Testis (tissue), 2 donors: ENCODE measurements around the gene CCSER1.

ENCODE experiments used
- POLR2A ChIP-seq: fragments of 450-650 bp; IDR thresholded peaks from one replicate; pipeline ENCODE4 v1.6.1; 2017; ENCODE audit warnings: antibody characterized with exemption, mild to moderate bottlenecking, moderate library complexity
- TF ChIP-seq, protein P1 (sequence below), 3 experiments: fragments of 450-650 bp in 2 of 3; fragments of 200-600 bp in 1 of 3; sonication (generic) in 1 of 3; IDR thresholded peaks; one replicate each; pipeline ENCODE4 v1.5.1; 2016 to 2019; ENCODE audit warnings: antibody characterized with exemption in 3 of 3, mild to moderate bottlenecking in 2 of 3, moderate library complexity in 1 of 3

DNA sequence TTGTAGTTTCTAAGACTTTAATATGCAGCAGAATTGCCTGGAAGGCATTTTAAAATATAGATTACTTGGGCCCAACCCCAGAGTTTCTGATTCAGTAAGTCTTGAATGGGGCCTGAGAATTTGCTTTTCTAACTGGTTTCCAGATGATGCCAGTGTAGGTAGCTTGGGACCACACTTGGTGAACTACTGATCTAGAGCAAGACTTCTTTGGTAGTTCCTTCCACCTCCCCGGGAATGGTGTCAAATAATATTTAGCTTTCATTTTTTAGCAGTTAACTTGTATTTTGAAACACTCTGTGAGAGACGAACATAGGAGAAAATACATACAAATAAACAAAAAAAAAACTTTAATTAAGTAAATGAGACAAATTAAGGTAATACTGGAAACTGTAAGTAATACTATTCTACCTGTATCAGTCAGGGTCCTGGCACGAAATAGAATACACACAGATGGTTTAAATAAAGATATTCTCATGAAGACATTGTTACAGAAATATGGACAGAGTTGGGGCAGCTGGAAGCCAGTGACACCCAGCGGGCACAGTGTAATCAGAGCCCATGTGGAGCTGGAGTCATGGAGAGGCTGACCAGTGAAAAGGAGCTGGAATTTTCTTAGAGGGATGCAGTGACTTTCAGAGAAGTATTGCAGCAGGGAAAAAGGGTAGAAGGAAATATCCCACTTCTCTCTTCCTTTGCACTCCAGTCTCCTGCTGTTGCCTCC is 905.7 kb downstream of the CCSER1 start:
- TF ChIP-seq, protein P1, sequence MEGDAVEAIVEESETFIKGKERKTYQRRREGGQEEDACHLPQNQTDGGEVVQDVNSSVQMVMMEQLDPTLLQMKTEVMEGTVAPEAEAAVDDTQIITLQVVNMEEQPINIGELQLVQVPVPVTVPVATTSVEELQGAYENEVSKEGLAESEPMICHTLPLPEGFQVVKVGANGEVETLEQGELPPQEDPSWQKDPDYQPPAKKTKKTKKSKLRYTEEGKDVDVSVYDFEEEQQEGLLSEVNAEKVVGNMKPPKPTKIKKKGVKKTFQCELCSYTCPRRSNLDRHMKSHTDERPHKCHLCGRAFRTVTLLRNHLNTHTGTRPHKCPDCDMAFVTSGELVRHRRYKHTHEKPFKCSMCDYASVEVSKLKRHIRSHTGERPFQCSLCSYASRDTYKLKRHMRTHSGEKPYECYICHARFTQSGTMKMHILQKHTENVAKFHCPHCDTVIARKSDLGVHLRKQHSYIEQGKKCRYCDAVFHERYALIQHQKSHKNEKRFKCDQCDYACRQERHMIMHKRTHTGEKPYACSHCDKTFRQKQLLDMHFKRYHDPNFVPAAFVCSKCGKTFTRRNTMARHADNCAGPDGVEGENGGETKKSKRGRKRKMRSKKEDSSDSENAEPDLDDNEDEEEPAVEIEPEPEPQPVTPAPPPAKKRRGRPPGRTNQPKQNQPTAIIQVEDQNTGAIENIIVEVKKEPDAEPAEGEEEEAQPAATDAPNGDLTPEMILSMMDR (IDR thresholded peaks at IDR 0.05), result no peak
- TF ChIP-seq POLR2A, result no peak
